GM23338 (cell line): ENCODE results near the gene PHAF1. TPM values are rescaled to one million over a fixed set of nuclear protein-coding genes. Genes with fewer than 3 reads are reported as not detected.

Experiments used
- ATAC-seq: fragments of 200-7000 bp; cut with Tn5 transposase; 3 replicates; pipeline ENCODE4 v1.9.1; 2020
- DNase-seq: peaks from one replicate; pipeline ENCODE4 v3.0.0-alpha.2; 2015; ENCODE audit warnings: low spot score
- H2AFZ ChIP-seq: fragments of 200-600 bp; sonication (generic); 2 replicates; pipeline ENCODE4 v1.8.0; 2016; ENCODE audit warnings: antibody characterized with exemption, mild to moderate bottlenecking, moderate library complexity
- H3F3A ChIP-seq: fragments of 200-600 bp; sonication (generic); replicated peaks from 2 replicates; pipeline ENCODE4 v1.8.0; 2017; ENCODE audit warnings: antibody characterized with exemption, mixed run types, low read depth
- H3K27ac ChIP-seq: fragments of 200-600 bp; sonication (generic); 2 replicates; pipeline ENCODE4 v1.6.1; 2016; ENCODE audit warnings: low read depth
- H3K27me3 ChIP-seq: fragments of 200-600 bp; sonication (generic); 2 replicates; pipeline ENCODE4 v1.8.0; 2016; ENCODE audit warnings: mild to moderate bottlenecking, mixed run types, moderate library complexity; ENCODE audit not compliant: insufficient read depth
- H3K36me3 ChIP-seq: fragments of 200-600 bp; sonication (generic); 2 replicates; pipeline ENCODE4 v1.8.0; 2016; ENCODE audit warnings: mild to moderate bottlenecking; ENCODE audit not compliant: insufficient read depth
- H3K4me1 ChIP-seq: fragments of 200-600 bp; sonication (generic); 2 replicates; pipeline ENCODE4 v1.8.0; 2016; ENCODE audit warnings: mild to moderate bottlenecking, moderate library complexity; ENCODE audit not compliant: insufficient read depth
- H3K4me2 ChIP-seq: fragments of 200-600 bp; sonication (generic); 2 replicates; pipeline ENCODE4 v1.7.1; 2017; ENCODE audit warnings: mixed run types
- H3K4me3 ChIP-seq: fragments of 200-600 bp; sonication (generic); 2 replicates; pipeline ENCODE4 v1.6.1; 2016; ENCODE audit warnings: mixed run types
- H3K79me2 ChIP-seq: fragments of 200-600 bp; sonication (generic); replicated peaks from 2 replicates; pipeline ENCODE4 v1.8.0; 2017; ENCODE audit warnings: mild to moderate bottlenecking; ENCODE audit not compliant: insufficient read depth
- H3K9me2 ChIP-seq: fragments of 200-600 bp; sonication (generic); 2 replicates; pipeline ENCODE4 v1.8.0; 2017; ENCODE audit not compliant: insufficient read depth
- H4K20me1 ChIP-seq: fragments of 200-600 bp; sonication (generic); replicated peaks from 2 replicates; pipeline ENCODE4 v1.8.0; 2017; ENCODE audit warnings: mild to moderate bottlenecking; ENCODE audit not compliant: insufficient read depth
- H3K27ac Mint-ChIP-seq: 2 replicates; pipeline ENCODE4 v1.8.0; 2020; ENCODE audit warnings: inconsistent platforms, mild to moderate bottlenecking, moderate library complexity, mixed read lengths
- H3K27me3 Mint-ChIP-seq: 3 replicates; pipeline ENCODE4 v1.8.0; 2022; ENCODE audit warnings: low read depth, mild to moderate bottlenecking, moderate library complexity, mixed read lengths, inconsistent platforms; ENCODE audit not compliant: insufficient read depth, poor library complexity
- H3K36me3 Mint-ChIP-seq: 3 replicates; pipeline ENCODE4 v1.8.0; 2021; ENCODE audit warnings: low read depth, mild to moderate bottlenecking, inconsistent platforms, moderate library complexity, mixed read lengths
- H3K4me1 Mint-ChIP-seq: 3 replicates; pipeline ENCODE4 v1.8.0; 2020; ENCODE audit warnings: mild to moderate bottlenecking, inconsistent platforms, mixed read lengths
- H3K4me3 Mint-ChIP-seq: 3 replicates; pipeline ENCODE4 v1.8.0; 2021; ENCODE audit warnings: moderate library complexity, mild to moderate bottlenecking, inconsistent platforms, mixed read lengths
- H3K9me3 Mint-ChIP-seq: 3 replicates; pipeline ENCODE4 v1.8.0; 2020; ENCODE audit warnings: moderate library complexity, mild to moderate bottlenecking, inconsistent platforms, mixed read lengths
- JUNB ChIP-seq: IDR thresholded peaks from one replicate; pipeline ENCODE4 v1.6.1; 2016; ENCODE audit warnings: antibody characterized with exemption; ENCODE audit not compliant: unreplicated experiment
- ZNF462 ChIP-seq: fragments of 250-450 bp; sonication (Bioruptor Pico); IDR thresholded peaks from 2 replicates; pipeline ENCODE4 v1.5.0; 2020; ENCODE audit warnings: mild to moderate bottlenecking, moderate library complexity
- polyA plus RNA-seq: library from polyadenylated mRNA; unstranded; fragments of >200 nt; fragmentation: Nextera tagmentation; extraction: Ambion mirVana; gene quantifications from 2 replicates; pipeline ENCODE4 v1.2.1, GENCODE V29; 2016
- total RNA-seq: library from RNA; depleted of rRNA; stranded (reverse); fragments of >200 nt; shearing (Covaris generic); gene quantifications from 2 replicates; pipeline ENCODE4 v1.2.3, GENCODE V29; 2014
- TF ChIP-seq, protein P1 (sequence below), 2 experiments: fragments of 200-600 bp in 1 of 2; sonication (generic) in 1 of 2; conservative IDR thresholded peaks; 2 replicates each; pipeline versions ENCODE4 v1.5.1 to v1.6.1; 2016 to 2017; ENCODE audit warnings: antibody characterized with exemption in 2 of 2, low read depth in 2 of 2, mild to moderate bottlenecking in 2 of 2, moderate library complexity in 1 of 2

The PHAF1 gene
- total and polyA plus RNA-seq, 2 experiments from 2014 or later = 14.7 to 35.9 TPM

GRCh38 chr16:67101311-67102082 is 8.2 kb upstream of the PHAF1 start (continued):
- TF ChIP-seq ZNF462 (CRISPR knock-in tag) = no peak

GRCh38 chr16:67104061-67104460 is 5.7 kb upstream of the PHAF1 start:
- Mint-ChIP-seq H3K4me3 (no peak overlapping the region), H3K9me3 (no peaks in the 10 kb centered on the region), H3K27me3 (peaks cover 2% of the 10 kb centered on the region), H3K36me3 (no peaks in the 10 kb centered on the region), H3K4me1 (no peaks in the 10 kb centered on the region), H3K27ac (no peak overlapping the region)
- H3K9me2 ChIP-seq = no peaks in the 10 kb centered on the region
- TF ChIP-seq JUNB = no peak
- TF ChIP-seq, protein P1, sequence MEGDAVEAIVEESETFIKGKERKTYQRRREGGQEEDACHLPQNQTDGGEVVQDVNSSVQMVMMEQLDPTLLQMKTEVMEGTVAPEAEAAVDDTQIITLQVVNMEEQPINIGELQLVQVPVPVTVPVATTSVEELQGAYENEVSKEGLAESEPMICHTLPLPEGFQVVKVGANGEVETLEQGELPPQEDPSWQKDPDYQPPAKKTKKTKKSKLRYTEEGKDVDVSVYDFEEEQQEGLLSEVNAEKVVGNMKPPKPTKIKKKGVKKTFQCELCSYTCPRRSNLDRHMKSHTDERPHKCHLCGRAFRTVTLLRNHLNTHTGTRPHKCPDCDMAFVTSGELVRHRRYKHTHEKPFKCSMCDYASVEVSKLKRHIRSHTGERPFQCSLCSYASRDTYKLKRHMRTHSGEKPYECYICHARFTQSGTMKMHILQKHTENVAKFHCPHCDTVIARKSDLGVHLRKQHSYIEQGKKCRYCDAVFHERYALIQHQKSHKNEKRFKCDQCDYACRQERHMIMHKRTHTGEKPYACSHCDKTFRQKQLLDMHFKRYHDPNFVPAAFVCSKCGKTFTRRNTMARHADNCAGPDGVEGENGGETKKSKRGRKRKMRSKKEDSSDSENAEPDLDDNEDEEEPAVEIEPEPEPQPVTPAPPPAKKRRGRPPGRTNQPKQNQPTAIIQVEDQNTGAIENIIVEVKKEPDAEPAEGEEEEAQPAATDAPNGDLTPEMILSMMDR (conservative IDR thresholded peaks at IDR 0.05; ENCODE audit: low read depth in 2 of 2) = peak; percentile 78 to 83
- H3K4me3 ChIP-seq = no peak overlapping the region
- H3K27me3 ChIP-seq = peaks cover 8% of the 10 kb centered on the region; the same call in 1 of the 2 replicates
- no peaks in the 10 kb centered on the region for H3K36me3 ChIP-seq
- H3K27ac ChIP-seq = no peak overlapping the region
- DNase-seq (peak; percentile 81), ATAC-seq (peak; percentile 95)
- H4K20me1 ChIP-seq = no peaks in the 10 kb centered on the region; the same call in 1 of the 2 replicates
- no peak overlapping the region for H3K4me2 ChIP-seq
- H3F3A ChIP-seq = peaks cover under 1% of the 10 kb centered on the region; the same call in 1 of the 2 replicates
- H2AFZ ChIP-seq = no peak overlapping the region
- H3K4me1 ChIP-seq = no peaks in the 10 kb centered on the region
- no peaks in the 10 kb centered on the region for H3K79me2 ChIP-seq
